Fibroblast of lung (primary cell): Measurements from ENCODE around the gene CD69. TPM values are rescaled to one million over a fixed set of nuclear protein-coding genes. Genes with fewer than 3 reads are reported as not detected.
A peak's percentile ranks its signal among the peaks of the same experiment; 100 is the strongest.

Experiments
- DNase-seq, 2 donors: peaks; one replicate each; pipeline versions ENCODE4 v3.0.0 to v3.0.0-alpha.2; 2010; ENCODE audit warnings: low read depth in 2 of 2
- H2AFZ ChIP-seq: 2 replicates; pipeline ENCODE4 v1.5.1; 2012; ENCODE audit warnings: low read length, control low read depth, inconsistent platforms
- H3K27ac ChIP-seq: 2 replicates; pipeline ENCODE4 v1.5.1; 2011; ENCODE audit warnings: low read length, control low read depth; ENCODE audit not compliant: insufficient read depth
- H3K27me3 ChIP-seq: 2 replicates; pipeline ENCODE4 v1.5.1; 2011; ENCODE audit warnings: mild to moderate bottlenecking, low read length; ENCODE audit not compliant: control insufficient read depth, insufficient read depth
- H3K36me3 ChIP-seq: 2 replicates; pipeline ENCODE4 v1.5.1; 2011; ENCODE audit warnings: low read length; ENCODE audit not compliant: control insufficient read depth, insufficient read depth
- H3K4me1 ChIP-seq: 2 replicates; pipeline ENCODE4 v1.5.1; 2011; ENCODE audit warnings: low read length; ENCODE audit not compliant: control insufficient read depth, insufficient read depth; ENCODE audit errors: extremely low read depth
- H3K4me2 ChIP-seq: 2 replicates; pipeline ENCODE4 v1.5.1; 2011; ENCODE audit warnings: low read length, control low read depth; ENCODE audit not compliant: insufficient read depth; ENCODE audit errors: extremely low read depth
- H3K4me3 ChIP-seq, 4 experiments: fragments of 200-600 bp in 1 of 4; sonication (generic) in 1 of 4; replicated peaks in 1 of 4; 2 replicates each; pipeline ENCODE4 v1.5.1; 2011 to 2016; ENCODE audit warnings: low read length in 4 of 4, low read depth in 3 of 4, mild to moderate bottlenecking in 3 of 4, control low read depth in 2 of 4, inconsistent platforms in 1 of 4, mixed read lengths in 1 of 4; ENCODE audit not compliant: insufficient read depth in 1 of 4; ENCODE audit errors: control extremely low read depth in 1 of 4
- H3K79me2 ChIP-seq: 2 replicates; pipeline ENCODE4 v1.5.1; 2012; ENCODE audit warnings: mild to moderate bottlenecking, low read length, inconsistent platforms; ENCODE audit not compliant: control insufficient read depth, insufficient read depth
- H3K9ac ChIP-seq: 2 replicates; pipeline ENCODE4 v1.5.1; 2011; ENCODE audit warnings: mild to moderate bottlenecking, low read length, control low read depth; ENCODE audit not compliant: insufficient read depth
- H3K9me3 ChIP-seq: 2 replicates; pipeline ENCODE4 v1.5.1; 2012; ENCODE audit warnings: low read depth, low read length; ENCODE audit not compliant: control insufficient read depth, insufficient read depth
- H4K20me1 ChIP-seq: 2 replicates; pipeline ENCODE4 v1.5.1; 2011; ENCODE audit warnings: low read length; ENCODE audit not compliant: control insufficient read depth, insufficient read depth; ENCODE audit errors: extremely low read depth
- CTCF ChIP-seq, 2 donors: IDR thresholded peaks in 1 of 2; conservative IDR thresholded peaks in 1 of 2; 1 replicate in 1 of 2; 2 replicates in 1 of 2; pipeline ENCODE4 v1.5.1; 2011 to 2012; ENCODE audit warnings: low read length in 2 of 2, control low read depth in 1 of 2, inconsistent platforms in 1 of 2, low read depth in 1 of 2, mild to moderate bottlenecking in 1 of 2
- EZH2 ChIP-seq: IDR thresholded peaks from 2 replicates; pipeline ENCODE4 v1.5.1; 2012; ENCODE audit warnings: low read length, control low read depth, mild to moderate bottlenecking; ENCODE audit errors: missing control alignments
- polyA plus RNA-seq, 2 donors: library from polyadenylated mRNA; depleted of rRNA in 1 of 2; stranded (reverse) in 1 of 2; unstranded in 1 of 2; fragments of >200 nt; gene quantifications; 2 replicates each; pipeline ENCODE4 v1.2.1, GENCODE V29; 2011 to 2012; ENCODE audit warnings: missing spikeins in 1 of 2
- total RNA-seq: library from RNA; depleted of rRNA; stranded (reverse); fragments of >200 nt; gene quantifications from 2 replicates; pipeline ENCODE4 v1.2.1, GENCODE V29; 2014

CD69 gene
- total and polyA plus RNA-seq, 2 donors (not counting 1 experiment from before 2014, with no cell fraction given): not detected

- H3K27ac ChIP-seq: no peak overlapping the region
- TF ChIP-seq EZH2 (no peak), CTCF (conservative IDR thresholded peaks at IDR 0.05 in 1 of 2, IDR thresholded peaks at IDR 0.05 in 1 of 2; ENCODE audit: low read depth in 1 of 2, low read length in 2 of 2) (no peak)
- H2AFZ ChIP-seq: no peak overlapping the region
- H4K20me1 ChIP-seq: no peaks in the 10 kb centered on the region
- no peaks in the 10 kb centered on the region for H3K9me3 ChIP-seq
- H3K9ac ChIP-seq: no peak overlapping the region
- H3K4me1 ChIP-seq: no peaks in the 10 kb centered on the region
- no peak overlapping the region for H3K4me3 ChIP-seq
- no peak for DNase-seq
- no peaks in the 10 kb centered on the region for H3K36me3 ChIP-seq
- H3K4me2 ChIP-seq: no peak overlapping the region
- H3K79me2 ChIP-seq: no peaks in the 10 kb centered on the region
- H3K27me3 ChIP-seq: no peaks in the 10 kb centered on the region
Observed at GRCh38 chr12:9793779-9794395, 33.2 kb upstream of the CD69 start.

DNA sequence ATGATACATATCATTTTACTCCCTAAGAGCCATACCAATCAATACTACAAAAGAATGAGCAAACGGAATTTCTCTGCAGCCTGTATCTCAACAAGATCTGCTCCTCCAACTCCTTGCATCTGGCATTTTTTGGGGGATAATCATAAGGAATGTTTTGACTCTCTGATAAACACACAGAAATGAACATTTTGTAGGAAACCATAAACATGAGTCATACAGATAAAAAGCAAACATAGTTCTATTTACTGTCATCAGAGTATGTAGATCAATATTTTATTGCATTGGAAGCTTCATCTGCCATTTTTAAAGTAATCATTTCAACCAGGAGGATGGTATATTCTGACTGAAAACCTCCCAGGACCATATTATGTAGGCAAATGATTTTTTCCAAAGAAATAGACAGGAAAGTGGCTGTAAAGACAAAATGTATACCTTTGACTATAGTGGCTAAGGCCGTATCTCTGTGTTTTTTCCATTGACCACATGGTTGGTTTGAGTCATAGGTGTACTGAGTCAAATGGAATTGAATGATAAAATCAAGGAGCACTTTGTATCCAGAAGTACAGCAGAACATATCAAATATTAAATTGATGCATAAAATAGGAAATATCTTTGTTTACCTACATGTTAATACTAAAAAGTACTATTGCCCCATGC lies 32.4 kb upstream of the CD69 start:
- DNase-seq: peak; percentile 46 to 81
- H3K36me3 ChIP-seq: no peaks in the 10 kb centered on the region
- H3K27ac ChIP-seq: no peak overlapping the region
- H3K79me2 ChIP-seq: no peaks in the 10 kb centered on the region
- H3K9ac ChIP-seq: no peak overlapping the region
- H2AFZ ChIP-seq: no peak overlapping the region
- H3K4me1 ChIP-seq: no peaks in the 10 kb centered on the region
- H4K20me1 ChIP-seq: no peaks in the 10 kb centered on the region
- TF ChIP-seq CTCF (conservative IDR thresholded peaks at IDR 0.05 in 1 of 2, IDR thresholded peaks at IDR 0.05 in 1 of 2; ENCODE audit: low read depth in 1 of 2, low read length in 2 of 2) (no peak), EZH2 (no peak)
- no peak overlapping the region for H3K4me3 ChIP-seq
- no peaks in the 10 kb centered on the region for H3K27me3 ChIP-seq
- no peaks in the 10 kb centered on the region for H3K9me3 ChIP-seq
- H3K4me2 ChIP-seq: no peak overlapping the region

DNA sequence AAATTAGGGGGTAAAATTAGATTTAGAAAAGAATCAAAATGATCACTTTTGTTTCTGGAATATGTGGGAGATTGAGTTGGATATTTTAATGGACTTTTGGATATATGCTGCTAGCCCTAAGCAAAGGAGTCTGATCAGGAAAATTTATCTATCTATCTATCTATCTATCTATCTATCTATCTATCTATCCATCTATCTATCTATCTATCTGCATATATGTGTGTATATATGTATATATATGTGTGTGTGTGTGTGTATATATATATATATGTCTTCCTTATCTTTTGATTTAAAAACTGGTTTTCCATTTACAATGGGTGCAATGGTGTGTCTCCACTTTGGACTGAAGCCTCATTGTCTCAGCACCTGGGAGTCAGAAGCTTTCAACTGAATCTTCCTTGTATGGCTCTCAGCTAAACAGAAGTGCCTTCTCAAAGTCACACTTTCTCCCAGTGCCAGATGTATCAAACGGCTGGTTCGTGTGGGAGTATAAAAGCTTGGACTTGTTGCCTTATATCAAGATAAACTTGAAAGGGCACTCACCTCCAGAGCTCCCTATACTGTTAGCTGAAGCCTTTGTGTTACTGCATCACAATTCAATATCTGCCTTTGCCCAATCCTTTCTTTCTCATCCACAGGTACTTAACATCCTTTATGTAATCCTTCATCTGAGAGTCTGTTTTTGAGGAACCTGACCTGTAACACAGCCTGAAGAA lies 31.6 kb upstream of the CD69 start:
- no peaks in the 10 kb centered on the region for H3K4me1 ChIP-seq
- no peaks in the 10 kb centered on the region for H3K9me3 ChIP-seq
- no peak overlapping the region for H2AFZ ChIP-seq
- H3K27me3 ChIP-seq: no peaks in the 10 kb centered on the region
- no peak overlapping the region for H3K27ac ChIP-seq
- TF ChIP-seq CTCF (conservative IDR thresholded peaks at IDR 0.05 in 1 of 2, IDR thresholded peaks at IDR 0.05 in 1 of 2; ENCODE audit: low read depth in 1 of 2, low read length in 2 of 2): no peak
- H3K9ac ChIP-seq: no peak overlapping the region
- H3K4me3 ChIP-seq: no peak overlapping the region
- no peaks in the 10 kb centered on the region for H4K20me1 ChIP-seq
- no peaks in the 10 kb centered on the region for H3K36me3 ChIP-seq
- no peak overlapping the region for H3K4me2 ChIP-seq
- DNase-seq: no peak
- no peaks in the 10 kb centered on the region for H3K79me2 ChIP-seq
